Endothelial cell of umbilical vein (primary cell): ENCODE results near the gene LRRC61. TPM values are rescaled to one million over a fixed set of nuclear protein-coding genes. Genes with fewer than 3 reads are reported as not detected.
"Not testable (repeated sequence)": the region's sequence is repeated elsewhere in the genome, so short reads cannot be mapped to it uniquely, and the experiment has no call there.

Experiments
- BruUV-seq: library from RNA; stranded (reverse); fragments of 400-500 nt; replicated peaks from 2 replicates; lab custom pipeline; 2021; lab: Mats Ljungman, UMichigan
- CTCF ChIA-PET: fragments of 300-600, 350-600 bp; sonication (Branson Sonifier 250); formaldehyde crosslinking; loops from one replicate; lab custom pipeline; 2021; ENCODE audit warnings: antibody characterized with exemption, inconsistent platforms; lab: Charles Lee
- POLR2A ChIA-PET: fragments of 300-600, 350-600 bp; sonication (Branson Sonifier 250); formaldehyde crosslinking; loops from one replicate; lab custom pipeline; 2021; ENCODE audit warnings: antibody characterized with exemption, inconsistent platforms; lab: Charles Lee
- DNase-seq: peaks from one replicate; pipeline ENCODE4 v3.0.0-alpha.2; 2011; ENCODE audit warnings: low read depth, low spot score
- FAIRE-seq: peaks from 2 replicates; lab custom pipeline; 2011; peaks lifted over from hg19 to GRCh38; lab: Jason Lieb, UNC
- H2AFZ ChIP-seq: 2 replicates; pipeline ENCODE4 v1.6.0; 2012; ENCODE audit warnings: low read depth, low read length, control low read depth, inconsistent platforms
- H3K27ac ChIP-seq: 2 replicates; pipeline ENCODE4 v1.5.1; 2011; ENCODE audit warnings: low read depth, mild to moderate bottlenecking, control low read depth, low read length, moderate library complexity; ENCODE audit not compliant: insufficient read depth
- H3K27me3 ChIP-seq, 2 experiments: 2 replicates each; pipeline versions ENCODE4 v1.6.0 to v1.6.1; 2011; ENCODE audit warnings: low read length in 2 of 2, mixed read lengths in 1 of 2; ENCODE audit not compliant: control insufficient read depth in 2 of 2, insufficient read depth in 2 of 2
- H3K36me3 ChIP-seq, 2 experiments: 2 replicates in 1 of 2; 3 replicates in 1 of 2; pipeline ENCODE4 v1.5.1; 2011; ENCODE audit warnings: low read length in 2 of 2, mild to moderate bottlenecking in 1 of 2, moderate library complexity in 1 of 2; ENCODE audit not compliant: control insufficient read depth in 2 of 2, insufficient read depth in 2 of 2; ENCODE audit errors: extremely low read depth in 1 of 2
- H3K4me1 ChIP-seq: 3 replicates; pipeline ENCODE4 v1.5.1; 2011; ENCODE audit warnings: mild to moderate bottlenecking, low read length; ENCODE audit not compliant: control insufficient read depth, insufficient read depth; ENCODE audit errors: extremely low read depth
- H3K4me2 ChIP-seq: 2 replicates; pipeline ENCODE4 v1.6.1; 2011; ENCODE audit warnings: low read length, control low read depth, mixed read lengths; ENCODE audit not compliant: insufficient read depth
- H3K4me3 ChIP-seq, 3 experiments: fragments of 200-600 bp in 1 of 3; sonication (generic), shearing (Covaris generic) in 1 of 3; replicated peaks in 1 of 3; 2 replicates each; pipeline ENCODE4 v1.5.1; 2011 to 2016; ENCODE audit warnings: control low read depth in 3 of 3, low read length in 3 of 3, mild to moderate bottlenecking in 2 of 3, inconsistent platforms in 1 of 3, low read depth in 1 of 3, moderate library complexity in 1 of 3; ENCODE audit not compliant: insufficient read depth in 1 of 3
- H3K79me2 ChIP-seq: 2 replicates; pipeline ENCODE4 v1.6.0; 2012; ENCODE audit warnings: low read length, inconsistent platforms; ENCODE audit not compliant: control insufficient read depth, insufficient read depth
- H3K9ac ChIP-seq: replicated peaks from 2 replicates; pipeline ENCODE3; 2011; ENCODE audit warnings: low read length, control low read depth; ENCODE audit not compliant: insufficient read depth; ENCODE audit errors: extremely low read depth
- H3K9me1 ChIP-seq: replicated peaks from 3 replicates; pipeline ENCODE4 v1.6.0; 2011; ENCODE audit warnings: mild to moderate bottlenecking, low read length; ENCODE audit not compliant: control insufficient read depth, insufficient read depth; ENCODE audit errors: extremely low read depth
- H3K9me3 ChIP-seq: replicated peaks from 2 replicates; pipeline ENCODE4 v1.5.1; 2012; ENCODE audit warnings: low read length, inconsistent platforms; ENCODE audit not compliant: control insufficient read depth, insufficient read depth
- H4K20me1 ChIP-seq: replicated peaks from 2 replicates; pipeline ENCODE3; 2011; ENCODE audit warnings: mild to moderate bottlenecking, low read length; ENCODE audit not compliant: control insufficient read depth, insufficient read depth; ENCODE audit errors: extremely low read depth
- CTCF ChIP-seq, 2 donors: IDR thresholded peaks; 1 replicate in 1 of 2; 2 replicates in 1 of 2; pipeline ENCODE4 v1.5.1; 2011; ENCODE audit warnings: low read length in 2 of 2, mild to moderate bottlenecking in 2 of 2, moderate library complexity in 2 of 2, control low read depth in 1 of 2, inconsistent platforms in 1 of 2, low read depth in 1 of 2; ENCODE audit not compliant: insufficient read depth in 1 of 2; ENCODE audit errors: extremely low read depth in 1 of 2
- EZH2 ChIP-seq: IDR thresholded peaks from 2 replicates; pipeline ENCODE4 v1.6.1; 2012; ENCODE audit warnings: borderline replicate concordance, low read depth, mild to moderate bottlenecking, moderate library complexity, low read length, inconsistent platforms; ENCODE audit not compliant: severe bottlenecking
- FOS ChIP-seq: IDR thresholded peaks from 2 replicates; pipeline ENCODE4 v1.6.1; 2011; ENCODE audit warnings: mild to moderate bottlenecking, low read length, moderate library complexity, borderline replicate concordance; ENCODE audit not compliant: insufficient read depth
- GATA2 ChIP-seq: IDR thresholded peaks from 2 replicates; pipeline ENCODE4 v1.7.0; 2011; ENCODE audit warnings: low read depth, mild to moderate bottlenecking, moderate library complexity, mixed read lengths, low read length; ENCODE audit not compliant: insufficient read length, insufficient read depth
- JUN ChIP-seq: IDR thresholded peaks from 2 replicates; pipeline ENCODE4 v1.6.1; 2011; ENCODE audit warnings: borderline replicate concordance, low read depth; ENCODE audit not compliant: insufficient read length, insufficient read depth
- MAX ChIP-seq: IDR thresholded peaks from 2 replicates; pipeline ENCODE4 v1.6.1; 2011; ENCODE audit not compliant: insufficient read depth, insufficient read length
- MYC ChIP-seq: IDR thresholded peaks from one replicate; pipeline ENCODE4 v1.6.1; 2011; ENCODE audit warnings: mild to moderate bottlenecking, low read depth, low read length
- POLR2A ChIP-seq: IDR thresholded peaks from 2 replicates; pipeline ENCODE4 v1.6.1; 2012; ENCODE audit warnings: low read depth, mild to moderate bottlenecking, control low read depth, low read length
- POLR2AphosphoS5 ChIP-seq: IDR thresholded peaks from 2 replicates; pipeline ENCODE4 v1.6.1; 2012; ENCODE audit warnings: low read depth, mild to moderate bottlenecking, control low read depth, low read length, moderate library complexity; ENCODE audit not compliant: insufficient read depth
- dilution Hi-C: fragments of 300-500 bp; cut with MboI; formaldehyde crosslinking; loops from one replicate; pipeline ENCODE4 v1.15.0; 2019; ENCODE audit warnings: low sequenced_read_pairs; ENCODE audit not compliant: extremely low pct_ligation_motif_present
- intact Hi-C: fragments of 100-400 bp; cut with micrococcal nuclease; formaldehyde crosslinking; loops from one replicate; pipeline ENCODE4 v1.10.0; 2022
- polyA plus RNA-seq, 4 experiments: library from polyadenylated mRNA; depleted of rRNA in 3 of 4; stranded (reverse) in 3 of 4; unstranded in 1 of 4; fragments of >200 nt; gene quantifications; 2 replicates each; pipeline versions ENCODE4 v1.2.1 to v1.2.3, GENCODE V29; 2011 to 2012; ENCODE audit warnings: missing spikeins in 1 of 4
- total RNA-seq: library from RNA; stranded (reverse); gene quantifications from 2 replicates; pipeline ENCODE4 v1.2.3, GENCODE V29; 2021

Gene LRRC61
- total and polyA plus RNA-seq, 2 donors (not counting 3 experiments of a cell fraction or from before 2014, with no cell fraction given): 0.72 TPM; not detected in 1

- FAIRE-seq, POLR2A ChIA-PET, H3K79me2 ChIP-seq, BruUV-seq, H3K27me3 ChIP-seq, H3K4me3 ChIP-seq, H3K27ac ChIP-seq, H3K9ac ChIP-seq, H3K36me3 ChIP-seq, H2AFZ ChIP-seq, intact Hi-C loops, H4K20me1 ChIP-seq, H3K4me2 ChIP-seq, DNase-seq, H3K9me1 ChIP-seq, CTCF ChIA-PET, H3K9me3 ChIP-seq, dilution Hi-C loops, H3K4me1 ChIP-seq: not testable (repeated sequence)
These were observed 17.3 kb upstream of the LRRC61 start for GRCh38 chr7:150305903-150306284.

- H3K9me1 ChIP-seq, FAIRE-seq, H3K4me1 ChIP-seq, H3K27me3 ChIP-seq, H3K9me3 ChIP-seq, DNase-seq, H2AFZ ChIP-seq, intact Hi-C loops, H3K4me3 ChIP-seq, H4K20me1 ChIP-seq, BruUV-seq, H3K27ac ChIP-seq, H3K79me2 ChIP-seq, H3K36me3 ChIP-seq, dilution Hi-C loops, POLR2A ChIA-PET, H3K4me2 ChIP-seq, H3K9ac ChIP-seq: not testable (repeated sequence)
- CTCF ChIA-PET: interaction anchor here (0.9 kb wide), 1 partner anchor 11 kb away, joined by 3 read pairs; no protein-coding TSS in a partner anchor
These were observed 16.8 kb upstream of the LRRC61 start for GRCh38 chr7:150306377-150306776.

DNA sequence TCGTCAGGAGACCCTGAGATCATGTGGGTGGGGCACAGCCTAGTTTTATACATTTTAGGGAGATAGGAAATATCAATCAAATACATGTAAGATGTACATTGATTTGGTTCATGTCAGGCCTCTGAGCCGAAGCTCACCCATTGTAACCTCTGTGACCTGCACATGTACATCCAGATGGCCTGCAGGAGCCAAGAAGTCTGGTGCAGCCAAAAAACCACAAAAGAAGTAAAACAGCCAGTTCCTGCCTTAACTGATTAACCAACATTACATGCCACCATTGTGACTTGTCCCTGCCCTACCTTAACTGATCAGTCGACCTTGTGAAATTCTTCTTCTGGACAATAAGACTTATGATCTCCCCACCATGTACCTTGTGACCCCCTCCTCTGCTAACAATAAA lies 16.0 kb upstream of the LRRC61 start:
- Histone ChIP-seq H3K9me3 (no peaks in the 10 kb centered on the region), H2AFZ (no peak overlapping the region), H3K27ac (no peak overlapping the region), H3K4me1 (no peaks in the 10 kb centered on the region), H4K20me1 (no peaks in the 10 kb centered on the region), H3K9ac (no peak overlapping the region), H3K9me1 (no peaks in the 10 kb centered on the region), H3K4me2 (no peak overlapping the region), H3K36me3 (no peaks in the 10 kb centered on the region), H3K79me2 (no peaks in the 10 kb centered on the region), H3K27me3 (peaks cover 2 to 5% of the 10 kb centered on the region in 2 experiments), H3K4me3 (no peak overlapping the region)
- FAIRE-seq: no peak
- ChIA-PET CTCF (interaction anchor here (0.9 kb wide), 1 partner anchor 10 kb away, joined by 3 read pairs; no protein-coding TSS in a partner anchor), POLR2A (no interaction called here)
- TF ChIP-seq EZH2 (no peak), MYC (no peak), CTCF (IDR thresholded peaks at IDR 0.05; ENCODE audit: extremely low read depth in 1 of 2, insufficient read depth in 1 of 2, low read depth in 1 of 2, low read length in 2 of 2) (no peak), POLR2AphosphoS5 (no peak), GATA2 (no peak), POLR2A (no peak), FOS (no peak), JUN (no peak), MAX (no peak)
- intact Hi-C loops: no loop called here
- no TSS peak for BruUV-seq
- no peak for DNase-seq
- dilution Hi-C loops: no loop called here
